SK-N-SH treated with all-trans-retinoic acid at 6 μM for 48 hours (cell line): Measurements from ENCODE around the gene PSMB10.

Source experiments
- CREB5 ChIP-seq: fragments of 250-450 bp; sonication (Bioruptor Pico); IDR thresholded peaks from 2 replicates; pipeline ENCODE4 v1.5.1; 2020; ENCODE audit warnings: low read depth, mild to moderate bottlenecking, moderate library complexity
- POU6F1 ChIP-seq: fragments of 250-450 bp; sonication (Bioruptor Pico); IDR thresholded peaks from 2 replicates; pipeline ENCODE4 v1.8.0; 2021; ENCODE audit warnings: low read depth, mild to moderate bottlenecking, moderate library complexity, borderline replicate concordance

- TF ChIP-seq POU6F1 (no peak), CREB5 (CRISPR knock-in tag) (no peak)
These were observed 3.9 kb upstream of the PSMB10 start for GRCh38 chr16:67940446-67941089.
